C4-2B (cell line): ENCODE data around the gene CENPU.

ENCODE experiments used
- CTCF ChIP-seq: fragments of 450-650 bp; conservative IDR thresholded peaks from 2 replicates; pipeline ENCODE4 v1.5.1; 2017; ENCODE audit warnings: mild to moderate bottlenecking
- ZFX ChIP-seq: fragments of 450-650 bp; IDR thresholded peaks from 2 replicates; pipeline ENCODE4 v1.6.1; 2017

DNA sequence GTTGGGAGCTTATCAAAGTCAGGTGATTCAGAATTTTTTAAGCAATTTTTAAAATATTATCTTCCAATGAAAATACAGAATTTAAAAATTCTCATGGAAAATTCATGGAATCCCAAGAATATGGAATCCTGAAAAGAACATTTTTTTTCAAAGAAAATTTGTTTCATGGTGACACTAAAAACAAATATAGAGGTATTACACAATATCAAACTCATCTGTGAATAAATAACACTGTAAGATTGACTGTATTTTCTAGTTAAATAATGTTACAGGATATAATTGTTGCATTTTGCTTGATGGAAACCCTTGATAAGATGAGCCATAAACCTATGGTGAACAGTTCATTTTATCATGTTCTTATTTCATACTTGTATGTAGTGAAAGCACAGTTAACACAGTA is 72.9 kb downstream of the CENPU start:
- TF ChIP-seq CTCF (no peak), ZFX (no peak)
